NCI-H146 (cell line): ENCODE data around the gene TBC1D3B.
"Not testable (repeated sequence)": the region's sequence is repeated elsewhere in the genome, so short reads cannot be mapped to it uniquely, and the experiment has no call there.

Experiments
- DNase-seq: peaks from one replicate; lab custom pipeline; 2025; lab: John Stamatoyannopoulos, UW

Gene TBC1D3B

GRCh38 chr17:36176536-36176935 is at the start of gene TBC1D3B:
TBC1D3B (minus strand) TSS chr17:36176636; CDS start chr17:36175050, 1,586 bp downstream.
- not testable (repeated sequence) for DNase-seq

GRCh38 chr17:36222967-36223366 is 46.5 kb upstream of the TBC1D3B start:
- DNase-seq: not testable (repeated sequence)

- not testable (repeated sequence) for DNase-seq
Measured at GRCh38 chr17:36221581-36222100, 45.2 kb upstream of the TBC1D3B start.

GRCh38 chr17:36220737-36221580 is 44.5 kb upstream of the TBC1D3B start:
- DNase-seq: not testable (repeated sequence)

- not testable (repeated sequence) for DNase-seq
Measured at GRCh38 chr17:36219556-36219955, 43.1 kb upstream of the TBC1D3B start.

- DNase-seq: not testable (repeated sequence)
Measured at GRCh38 chr17:36215406-36216308, 39.2 kb upstream of the TBC1D3B start.

GRCh38 chr17:36214918-36215317 is 38.5 kb upstream of the TBC1D3B start:
- no peak for DNase-seq

- no peak for DNase-seq
Measured at GRCh38 chr17:36213695-36214094, 37.3 kb upstream of the TBC1D3B start.

GRCh38 chr17:36212966-36213365 is 36.5 kb upstream of the TBC1D3B start:
- no peak for DNase-seq

- no peak for DNase-seq
Measured at GRCh38 chr17:36212272-36212605, 35.8 kb upstream of the TBC1D3B start.

- not testable (repeated sequence) for DNase-seq
Measured at GRCh38 chr17:36211484-36212271, 35.2 kb upstream of the TBC1D3B start.

GRCh38 chr17:36210439-36211211 is 34.2 kb upstream of the TBC1D3B start, which contains the start of gene CCL4L2:
CCL4L2 (plus strand) TSS chr17:36211063.
- DNase-seq: not testable (repeated sequence)

GRCh38 chr17:36209575-36209974 is 33.1 kb upstream of the TBC1D3B start:
- DNase-seq: no peak

- DNase-seq: not testable (repeated sequence)
Measured at GRCh38 chr17:36207383-36207782, 30.9 kb upstream of the TBC1D3B start.

GRCh38 chr17:36206486-36206821 is 30.0 kb upstream of the TBC1D3B start:
- DNase-seq: not testable (repeated sequence)

GRCh38 chr17:36205637-36206485 is 29.4 kb upstream of the TBC1D3B start:
- no peak for DNase-seq

GRCh38 chr17:36204724-36205500 is 28.5 kb upstream of the TBC1D3B start:
- DNase-seq: no peak

- DNase-seq: no peak
Measured at GRCh38 chr17:36203335-36203734, 26.9 kb upstream of the TBC1D3B start.

GRCh38 chr17:36201506-36201905 is 25.1 kb upstream of the TBC1D3B start:
- DNase-seq: not testable (repeated sequence)
